ENCODE measurements around the gene ZC3H11A. TPM values are rescaled to one million over a fixed set of nuclear protein-coding genes. Genes with fewer than 3 reads are reported as not detected.

ZC3H11A gene
- total RNA-seq, 1 experiment from 2014 or later = 95.9 TPM

DNA sequence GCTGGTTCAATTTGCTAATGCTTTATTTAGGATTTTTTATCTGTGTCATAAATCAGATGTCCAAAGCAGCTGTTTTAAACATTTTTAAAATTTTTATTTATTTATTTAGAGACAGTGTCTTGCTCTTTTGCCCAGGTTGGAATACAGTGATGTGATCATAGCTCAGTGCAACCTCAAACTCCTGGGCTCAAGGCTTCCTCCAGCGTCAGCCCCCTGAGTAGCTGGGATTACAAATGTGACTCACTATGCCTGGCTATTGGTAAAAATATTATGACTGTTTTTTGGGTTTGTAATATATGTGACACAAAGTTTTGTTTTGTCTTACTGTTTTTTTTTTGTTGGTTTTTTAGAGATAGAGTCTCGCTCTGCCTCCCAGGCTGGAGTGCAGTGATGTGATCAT is 11.8 kb downstream of the ZC3H11A start:
- no peaks in the 10 kb centered on the region for H3K9me3 ChIP-seq (ENCODE audit: control insufficient read depth, low read depth, low read length)
- H3K9ac ChIP-seq (ENCODE audit: extremely low read depth, insufficient read length, low read length) = no peak overlapping the region
- H3K4me1 ChIP-seq (ENCODE audit: insufficient read depth, low read length) = no peaks in the 10 kb centered on the region
- no peak overlapping the region for H2AFZ ChIP-seq (ENCODE audit: low read length)
- no peak overlapping the region for H2BK5ac ChIP-seq (ENCODE audit: insufficient read length, low read length)
- H3K14ac ChIP-seq (ENCODE audit: insufficient read depth, low read length) = no peak overlapping the region
- no peaks in the 10 kb centered on the region for H3K23me2 ChIP-seq (ENCODE audit: insufficient read length, low read depth, low read length, poor library complexity, severe bottlenecking)
- no CpG with 5 or more reads among the region's 2 CpGs for WGBS (ENCODE audit: extremely low coverage, insufficient read length, low lambda C conversion rate)
- H4K20me1 ChIP-seq (ENCODE audit: control insufficient read depth, insufficient read depth, insufficient read length) = no peaks in the 10 kb centered on the region
- no peak overlapping the region for H3K18ac ChIP-seq (ENCODE audit: insufficient read length, low read depth, low read length)
- H2BK15ac ChIP-seq (ENCODE audit: low read depth, low read length) = no peak overlapping the region
- peaks cover 32 to 69% (median 60%) of the 10 kb centered on the region in 3 experiments; a peak in 6 of 7 replicates for H3K36me3 Mint-ChIP-seq (ENCODE audit: insufficient read depth in 1 of 3, low read depth in 3 of 3)
- H3K27ac ChIP-seq (ENCODE audit: insufficient read length, low read depth, low read length) = no peak overlapping the region
- no peak overlapping the region for H4K5ac ChIP-seq (ENCODE audit: insufficient read length, low read depth, low read length)
- peaks cover 3% of the 10 kb centered on the region in 2 experiments for H3K4me1 Mint-ChIP-seq
- no peak overlapping the region for H2BK20ac ChIP-seq (ENCODE audit: low read depth, low read length, poor library complexity, severe bottlenecking)
- no peak overlapping the region for H2AK5ac ChIP-seq (ENCODE audit: insufficient read length, low read length)
- H3K23ac ChIP-seq (ENCODE audit: insufficient read length, low read depth, low read length) = no peak overlapping the region
- no peaks in the 10 kb centered on the region for H3K27me3 Mint-ChIP-seq (ENCODE audit: low read depth)
- no peak overlapping the region for H3T11ph ChIP-seq (ENCODE audit: low read length)
- H4K91ac ChIP-seq (ENCODE audit: insufficient read length, low read depth, low read length) = no peak overlapping the region
- no peaks in the 10 kb centered on the region for H3K27me3 ChIP-seq (ENCODE audit: insufficient read depth, low read length)
- no peaks in the 10 kb centered on the region for H3K9me3 Mint-ChIP-seq
- no peak overlapping the region for H3K27ac Mint-ChIP-seq
- no peak overlapping the region for H3K4me2 ChIP-seq (ENCODE audit: insufficient read depth, insufficient read length, low read length)
- no peak overlapping the region for H3K4me3 Mint-ChIP-seq
- TF ChIP-seq, protein P1, sequence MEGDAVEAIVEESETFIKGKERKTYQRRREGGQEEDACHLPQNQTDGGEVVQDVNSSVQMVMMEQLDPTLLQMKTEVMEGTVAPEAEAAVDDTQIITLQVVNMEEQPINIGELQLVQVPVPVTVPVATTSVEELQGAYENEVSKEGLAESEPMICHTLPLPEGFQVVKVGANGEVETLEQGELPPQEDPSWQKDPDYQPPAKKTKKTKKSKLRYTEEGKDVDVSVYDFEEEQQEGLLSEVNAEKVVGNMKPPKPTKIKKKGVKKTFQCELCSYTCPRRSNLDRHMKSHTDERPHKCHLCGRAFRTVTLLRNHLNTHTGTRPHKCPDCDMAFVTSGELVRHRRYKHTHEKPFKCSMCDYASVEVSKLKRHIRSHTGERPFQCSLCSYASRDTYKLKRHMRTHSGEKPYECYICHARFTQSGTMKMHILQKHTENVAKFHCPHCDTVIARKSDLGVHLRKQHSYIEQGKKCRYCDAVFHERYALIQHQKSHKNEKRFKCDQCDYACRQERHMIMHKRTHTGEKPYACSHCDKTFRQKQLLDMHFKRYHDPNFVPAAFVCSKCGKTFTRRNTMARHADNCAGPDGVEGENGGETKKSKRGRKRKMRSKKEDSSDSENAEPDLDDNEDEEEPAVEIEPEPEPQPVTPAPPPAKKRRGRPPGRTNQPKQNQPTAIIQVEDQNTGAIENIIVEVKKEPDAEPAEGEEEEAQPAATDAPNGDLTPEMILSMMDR (conservative IDR thresholded peaks at IDR 0.05) = no peak
- no peak overlapping the region for H3K4ac ChIP-seq (ENCODE audit: low read depth, low read length)
- no peak overlapping the region for H2BK120ac ChIP-seq (ENCODE audit: low read depth, low read length, poor library complexity, severe bottlenecking)
- no peak overlapping the region for H4K8ac ChIP-seq (replicated peaks; ENCODE audit: insufficient read length, low read depth, low read length)
- no peaks in the 10 kb centered on the region for H3K79me1 ChIP-seq (ENCODE audit: insufficient read depth, low read depth, low read length, poor library complexity, severe bottlenecking)
- H3K79me2 ChIP-seq (ENCODE audit: insufficient read depth, low read length) = peaks cover 3% of the 10 kb centered on the region; the same call in 1 of the 2 replicates
- H2BK12ac ChIP-seq (ENCODE audit: insufficient read length, low read depth, low read length) = no peak overlapping the region
- DNase-seq = no peak
- H3K56ac ChIP-seq (ENCODE audit: insufficient read length, low read depth, low read length) = no peak overlapping the region

All from H9 (cell line).